Osteoblast (primary cell): Measurements from ENCODE around the gene HOTAIR. TPM values are rescaled to one million over a fixed set of nuclear protein-coding genes. Genes with fewer than 3 reads are reported as not detected.
A peak's percentile ranks its signal among the peaks of the same experiment; 100 is the strongest.

Experiments used
- DNase-seq: peaks from one replicate; pipeline ENCODE4 v3.0.0; 2011; ENCODE audit warnings: low spot score, mixed read lengths; ENCODE audit not compliant: insufficient read length; ENCODE audit errors: missing footprints
- H2AFZ ChIP-seq: 2 replicates; pipeline ENCODE4 v1.6.0; 2011; ENCODE audit warnings: mild to moderate bottlenecking, low read length
- H3K27ac ChIP-seq: 2 replicates; pipeline ENCODE4 v1.5.1; 2011; ENCODE audit warnings: mild to moderate bottlenecking, low read depth, low read length, moderate library complexity
- H3K27me3 ChIP-seq: 2 replicates; pipeline ENCODE4 v1.6.0; 2012; ENCODE audit warnings: mild to moderate bottlenecking, control low read depth, inconsistent platforms, low read length, moderate library complexity; ENCODE audit not compliant: insufficient read depth
- H3K36me3 ChIP-seq: 2 replicates; pipeline ENCODE4 v1.5.1; 2011; ENCODE audit warnings: mild to moderate bottlenecking, low read length, control low read depth, moderate library complexity; ENCODE audit not compliant: insufficient read depth
- H3K4me1 ChIP-seq: 2 replicates; pipeline ENCODE4 v1.5.1; 2011; ENCODE audit warnings: mild to moderate bottlenecking, low read length, control low read depth, moderate library complexity; ENCODE audit not compliant: insufficient read depth
- H3K4me2 ChIP-seq: 2 replicates; pipeline ENCODE4 v1.6.0; 2011; ENCODE audit warnings: mild to moderate bottlenecking, low read length; ENCODE audit not compliant: insufficient read depth
- H3K4me3 ChIP-seq: fragments of 200-600 bp; sonication (generic); 3 replicates; pipeline ENCODE4 v1.5.1; 2012; ENCODE audit warnings: mild to moderate bottlenecking, low read length, inconsistent platforms; ENCODE audit not compliant: insufficient read depth
- H3K79me2 ChIP-seq: 2 replicates; pipeline ENCODE4 v1.6.0; 2012; ENCODE audit warnings: mild to moderate bottlenecking, low read length, control low read depth, inconsistent platforms; ENCODE audit not compliant: insufficient read depth
- H3K9me3 ChIP-seq: 2 replicates; pipeline ENCODE4 v1.5.1; 2011; ENCODE audit warnings: low read depth, low read length, control low read depth
- H4K20me1 ChIP-seq: 2 replicates; pipeline ENCODE4 v1.6.0; 2012; ENCODE audit warnings: mild to moderate bottlenecking, low read length, control low read depth; ENCODE audit not compliant: insufficient read depth
- CTCF ChIP-seq: IDR thresholded peaks from 2 replicates; pipeline ENCODE4 v1.5.1; 2011; ENCODE audit warnings: mild to moderate bottlenecking, low read depth, low read length, moderate library complexity; ENCODE audit errors: extremely low read depth
- total RNA-seq: library from RNA; depleted of rRNA; stranded (reverse); fragments of >200 nt; gene quantifications from 2 replicates; pipeline ENCODE4 v1.2.3, GENCODE V29; 2012

HOTAIR gene
- total RNA-seq, 1 donor: 0.72 TPM

DNA sequence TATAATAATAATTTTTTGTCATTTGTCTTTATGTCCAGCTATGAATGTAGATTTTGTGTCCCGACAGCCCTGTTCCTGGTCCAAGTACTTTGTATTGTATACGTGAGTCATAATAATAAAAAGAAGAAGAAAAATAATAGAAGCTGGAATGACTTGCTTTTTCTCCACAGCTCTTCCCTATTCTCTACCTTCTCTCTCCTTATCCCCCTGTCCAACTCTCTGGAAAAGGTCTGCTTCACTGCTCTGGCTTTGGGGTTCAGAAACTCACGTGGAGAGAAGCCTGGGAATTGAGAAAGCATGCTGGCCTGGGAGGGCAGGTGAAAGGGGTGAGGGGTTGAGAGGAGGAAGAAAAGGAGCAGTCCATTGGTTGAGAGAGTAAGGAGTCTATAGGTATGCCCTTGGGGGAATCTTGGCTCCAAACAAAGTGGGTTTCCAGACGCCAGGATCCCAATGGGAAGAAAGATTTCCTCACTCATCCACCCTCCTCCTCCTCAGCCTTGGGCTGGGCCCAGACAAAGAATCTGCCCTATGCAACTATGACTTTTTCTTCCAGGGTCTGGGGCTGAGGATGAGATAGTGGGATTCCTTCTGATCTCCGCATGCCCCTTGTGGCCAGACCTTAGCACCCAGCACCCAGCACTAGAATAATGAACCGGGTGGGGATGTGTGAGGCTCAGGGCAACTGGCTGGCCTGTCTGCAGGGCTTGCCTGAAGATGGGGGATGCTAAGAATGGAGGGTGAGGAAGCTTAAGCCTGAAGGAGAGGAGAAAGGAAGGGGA is 38.1 kb upstream of the HOTAIR start:
- Histone ChIP-seq H4K20me1 (peaks cover under 1% of the 10 kb centered on the region), H2AFZ (no peak overlapping the region), H3K36me3 (no peaks in the 10 kb centered on the region), H3K4me1 (peaks cover 47% of the 10 kb centered on the region), H3K4me2 (peak overlapping the region; percentile 66), H3K27ac (peak overlapping the region; percentile 67), H3K27me3 (no peaks in the 10 kb centered on the region), H3K79me2 (peaks cover 77% of the 10 kb centered on the region), H3K4me3 (peak overlapping the region; percentile 33), H3K9me3 (no peaks in the 10 kb centered on the region)
- DNase-seq: peak; percentile 86
- no peak for TF ChIP-seq CTCF

DNA sequence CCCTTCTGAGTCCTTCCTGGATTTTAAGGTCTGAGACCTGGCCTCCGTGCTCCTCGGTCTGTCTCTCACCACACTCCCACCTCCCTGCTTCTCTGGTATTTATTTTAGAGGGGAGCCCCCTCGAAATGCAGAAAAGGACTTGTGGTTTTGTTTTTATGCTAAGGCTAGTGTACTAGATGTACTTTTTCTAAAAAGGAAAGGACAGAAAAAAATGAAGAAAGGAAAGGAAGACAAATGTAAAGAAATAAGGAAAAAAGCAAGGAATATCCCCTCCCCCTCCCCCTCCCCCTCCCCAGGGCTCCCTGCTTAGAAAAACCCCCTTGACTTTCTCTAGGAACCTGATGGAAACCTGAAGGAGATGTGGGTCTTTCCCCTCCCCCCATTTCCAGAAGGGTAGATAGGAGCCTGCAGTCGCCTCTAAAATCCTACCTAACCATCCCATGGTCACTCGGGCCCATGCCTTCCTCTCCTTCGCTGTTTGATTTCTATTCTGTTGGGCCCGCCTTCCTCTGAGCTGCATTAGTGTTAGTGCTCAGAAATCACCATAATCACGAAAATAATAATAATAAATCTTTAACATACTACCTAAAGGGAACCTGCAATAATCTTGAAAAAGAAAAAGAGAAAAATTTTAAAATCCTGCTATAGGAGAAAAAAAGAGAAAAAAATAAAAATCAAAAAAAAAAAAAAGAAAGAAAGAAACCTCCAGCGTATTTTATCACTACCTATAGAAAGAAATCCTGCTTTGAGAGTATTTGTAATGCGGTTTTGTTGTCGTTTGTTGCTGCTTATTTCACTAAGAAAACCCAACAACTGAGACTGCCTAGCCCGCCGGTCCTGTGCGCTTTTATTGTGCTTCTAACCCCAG is 37.1 kb upstream of the HOTAIR start:
- H3K4me2 ChIP-seq: peak overlapping the region; percentile 90
- H3K27me3 ChIP-seq: no peaks in the 10 kb centered on the region
- peak overlapping the region; percentile 22 for H3K27ac ChIP-seq
- H3K79me2 ChIP-seq: peaks cover 79% of the 10 kb centered on the region
- DNase-seq: no peak
- no peak overlapping the region for H2AFZ ChIP-seq
- no peak for TF ChIP-seq CTCF
- peaks cover 55% of the 10 kb centered on the region for H3K4me1 ChIP-seq
- H3K4me3 ChIP-seq: no peak overlapping the region
- no peaks in the 10 kb centered on the region for H3K36me3 ChIP-seq
- no peaks in the 10 kb centered on the region for H3K9me3 ChIP-seq
- H4K20me1 ChIP-seq: peaks cover 7% of the 10 kb centered on the region

DNA sequence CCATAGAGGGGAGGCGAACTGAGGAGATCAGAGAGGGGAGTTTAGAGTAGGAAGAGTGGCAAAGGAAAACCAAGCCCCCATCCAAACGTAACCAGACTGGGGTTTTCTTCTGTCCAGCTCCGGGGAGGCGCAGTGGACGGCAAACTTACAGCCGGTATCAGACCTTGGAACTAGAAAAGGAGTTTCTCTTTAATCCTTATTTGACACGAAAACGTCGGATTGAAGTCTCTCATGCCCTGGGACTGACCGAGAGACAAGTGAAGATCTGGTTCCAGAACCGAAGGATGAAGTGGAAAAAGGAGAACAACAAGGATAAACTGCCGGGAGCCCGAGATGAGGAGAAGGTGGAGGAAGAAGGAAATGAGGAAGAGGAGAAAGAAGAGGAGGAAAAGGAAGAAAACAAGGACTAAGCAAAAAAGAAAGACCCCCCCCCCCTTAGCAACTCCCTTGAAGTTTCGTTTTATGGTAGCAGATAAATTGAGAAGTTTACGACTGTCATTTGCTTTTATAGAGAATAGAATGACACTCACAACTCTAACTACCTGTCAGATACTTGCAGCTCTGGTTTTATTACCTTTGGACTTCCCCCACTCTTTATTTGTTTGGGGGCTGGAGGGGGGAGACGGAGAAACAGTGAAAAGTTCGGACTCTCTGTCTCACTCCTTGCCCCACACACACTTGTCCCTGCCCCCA is 36.4 kb upstream of the HOTAIR start:
- TF ChIP-seq CTCF: no peak
- no peak overlapping the region for H2AFZ ChIP-seq
- peak overlapping the region; percentile 90 for H3K4me2 ChIP-seq
- H4K20me1 ChIP-seq: peaks cover 7% of the 10 kb centered on the region
- DNase-seq: no peak
- peaks cover 84% of the 10 kb centered on the region for H3K79me2 ChIP-seq
- H3K4me1 ChIP-seq: peaks cover 59% of the 10 kb centered on the region
- H3K9me3 ChIP-seq: no peaks in the 10 kb centered on the region
- peak overlapping the region; percentile 22 for H3K27ac ChIP-seq
- H3K4me3 ChIP-seq: peak overlapping the region; percentile 74
- H3K27me3 ChIP-seq: no peaks in the 10 kb centered on the region
- no peaks in the 10 kb centered on the region for H3K36me3 ChIP-seq
